ENCODE data around the gene TUBB. TPM values are rescaled to one million over a fixed set of nuclear protein-coding genes. Genes with fewer than 3 reads are reported as not detected.

The TUBB gene
- total and polyA plus RNA-seq, 12 donors: 144 to 440 (median 189) TPM

DNA sequence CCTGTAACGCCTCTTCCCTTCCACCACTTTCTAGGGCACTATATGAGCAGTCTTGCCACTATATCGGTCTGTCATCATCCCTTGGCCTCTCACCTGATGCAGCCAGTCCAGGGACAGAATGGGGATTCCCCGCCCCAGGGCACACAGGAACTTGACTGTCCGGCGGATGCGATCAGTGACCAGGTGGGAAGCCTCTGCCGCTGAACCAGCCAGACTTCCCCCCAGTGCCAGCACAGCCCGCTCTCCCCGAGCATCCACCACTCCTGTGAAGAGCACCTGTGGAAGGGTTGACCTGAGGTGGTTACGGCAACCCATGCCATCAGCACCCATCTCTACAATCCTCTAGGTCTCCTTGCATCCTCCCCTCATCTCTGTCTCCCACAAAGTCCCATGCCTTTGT, 17.1 kb upstream of the TUBB start:
- Histone ChIP-seq H3K4me3 (no peak overlapping the region), H3K9me3 (no peaks in the 10 kb centered on the region), H3K27ac (no peak overlapping the region), H3K27me3 (no peaks in the 10 kb centered on the region), H3K4me1 (peaks cover 0 to 14% (median 0%) of the 10 kb centered on the region in 9 donors), H3K36me3 (peaks cover 0 to 96% (median 32%) of the 10 kb centered on the region in 9 donors)
- intact Hi-C loops (cut with DNase I): no loop called here
- ATAC-seq: no peak
- no peak for TF ChIP-seq CTCF (IDR thresholded peaks at IDR 0.05)
- WGBS, 2 donors: 97 to 98% methylated on average over 10 of the region's 10 CpGs
- DNase-seq: no peak

- TF ChIP-seq CTCF (IDR thresholded peaks at IDR 0.05): no peak
- ATAC-seq: no peak
- no peak for DNase-seq
- Histone ChIP-seq H3K4me3 (no peak overlapping the region), H3K36me3 (peaks cover 0 to 99% (median 36%) of the 10 kb centered on the region in 9 donors), H3K27me3 (no peaks in the 10 kb centered on the region), H3K9me3 (no peaks in the 10 kb centered on the region), H3K4me1 (peaks cover 0 to 14% (median 0%) of the 10 kb centered on the region in 9 donors), H3K27ac (no peak overlapping the region)
- WGBS, 2 donors: 95% methylated on average over 4 of the region's 4 CpGs
- intact Hi-C loops (cut with DNase I): no loop called here
These were observed 16.3 kb upstream of the TUBB start for GRCh38 chr6:30703821-30704220.

GRCh38 chr6:30705620-30706019, 14.5 kb upstream of the TUBB start:
- Histone ChIP-seq H3K9me3 (no peaks in the 10 kb centered on the region), H3K27ac (peak overlapping the region in 2 of 10 donors; percentile 13 to 37), H3K27me3 (no peaks in the 10 kb centered on the region), H3K4me3 (no peak overlapping the region), H3K4me1 (peaks cover 0 to 9% (median 0%) of the 10 kb centered on the region in 9 donors), H3K36me3 (peaks cover 0 to 99% (median 37%) of the 10 kb centered on the region in 9 donors)
- ATAC-seq (peak in 7 of 8 donors; percentile 39 to 91 (median 75)), DNase-seq (peak in 1 of 2 donors; percentile 33)
- 71 to 75% methylated on average over 4 of the region's 4 CpGs for WGBS, 2 donors
- intact Hi-C loops (cut with DNase I): no loop called here
- no peak for TF ChIP-seq CTCF (IDR thresholded peaks at IDR 0.05)

GRCh38 chr6:30707281-30707850, 12.8 kb upstream of the TUBB start:
- no peak overlapping the region for H3K4me3 ChIP-seq
- intact Hi-C loops (cut with DNase I): no loop called here
- no peak for DNase-seq
- H3K4me1 ChIP-seq: peaks cover 0 to 7% (median 0%) of the 10 kb centered on the region in 9 donors
- no peak for TF ChIP-seq CTCF (IDR thresholded peaks at IDR 0.05)
- no peaks in the 10 kb centered on the region for H3K27me3 ChIP-seq
- no peaks in the 10 kb centered on the region for H3K9me3 ChIP-seq
- no peak for ATAC-seq
- H3K27ac ChIP-seq: no peak overlapping the region
- peaks cover 0 to 99% (median 45%) of the 10 kb centered on the region in 9 donors for H3K36me3 ChIP-seq
- 84 to 87% methylated on average over 6 of the region's 6 CpGs for WGBS, 2 donors

Data from heart right ventricle (tissue), 16 donors.